Body of pancreas (tissue), 4 donors: Measurements from ENCODE around the gene ENPP1. TPM values are rescaled to one million over a fixed set of nuclear protein-coding genes. Genes with fewer than 3 reads are reported as not detected.
A peak's percentile ranks its signal among the peaks of the same experiment; 100 is the strongest.
"Not testable (repeated sequence)": the region's sequence is repeated elsewhere in the genome, so short reads cannot be mapped to it uniquely, and the experiment has no call there.

ENCODE experiments used
- ATAC-seq: fragments of 150-250 bp; one replicate; pipeline ENCODE4 v1.9.1; 2016
- DNase-seq, 4 donors: peaks; one replicate each; pipeline ENCODE4 v3.0.0-alpha.2; 2019
- H3K27ac ChIP-seq, 4 donors: fragments of 200-600 bp; sonication (generic); 1 replicate in 3 of 4; 2 replicates in 1 of 4; pipeline versions ENCODE4 v1.5.1 to v1.6.1; 2016 to 2019; ENCODE audit warnings: mild to moderate bottlenecking in 1 of 4, mixed read lengths in 1 of 4, moderate library complexity in 1 of 4
- H3K27me3 ChIP-seq, 2 donors: fragments of 200-600 bp; sonication (generic); one replicate each; pipeline ENCODE4 v1.6.0; 2016; ENCODE audit warnings: mild to moderate bottlenecking in 1 of 2
- H3K36me3 ChIP-seq, 2 donors: fragments of 200-600 bp; sonication (generic); replicated peaks in 1 of 2; 2 replicates each; pipeline ENCODE4 v1.5.1; 2016; ENCODE audit warnings: low read depth in 2 of 2; ENCODE audit not compliant: insufficient read depth in 1 of 2
- H3K4me1 ChIP-seq: fragments of 200-600 bp; sonication (generic); one replicate; pipeline ENCODE4 v1.6.0; 2016
- H3K4me3 ChIP-seq, 2 donors: fragments of 200-600 bp; sonication (generic); 1 replicate in 1 of 2; 2 replicates in 1 of 2; pipeline ENCODE4 v1.5.1; 2016 to 2019
- H3K9me3 ChIP-seq, 3 donors: fragments of 200-600 bp; sonication (generic); 1 replicate in 2 of 3; 2 replicates in 1 of 3; pipeline ENCODE4 v1.5.1; 2016
- CTCF ChIP-seq, 7 experiments: fragments of 450-650 bp in 4 of 7; fragments of 200-600 bp in 3 of 7; sonication (generic) in 3 of 7; IDR thresholded peaks; one replicate each; pipeline ENCODE4 v1.5.1; 2016 to 2019; ENCODE audit warnings: antibody characterized with exemption in 7 of 7
- POLR2A ChIP-seq, 3 donors: fragments of 450-650 bp; IDR thresholded peaks; one replicate each; pipeline ENCODE4 v1.6.1; 2016; ENCODE audit warnings: antibody characterized with exemption in 3 of 3, mild to moderate bottlenecking in 2 of 3
- WGBS, 2 donors: methylation state at CpG; one replicate each; pipeline ENCODE4 v1.1.5; 2017; 5-methylcytosine and 5-hydroxymethylcytosine counted together
- intact Hi-C: fragments of 100-400 bp; cut with DNase I; formaldehyde crosslinking; loops from one replicate; pipeline ENCODE4 v1.15.1; 2023
- total RNA-seq, 2 donors: library from RNA; depleted of rRNA; stranded (reverse); fragments of >200 nt; gene quantifications; one replicate each; pipeline ENCODE4 v1.1.0, GENCODE V29; 2016

The ENPP1 gene
- total RNA-seq, 2 donors from 2014 or later: 16.2 to 19.2 TPM

- intact Hi-C loops: loop anchor here (10.0 kb wide), 2 partner anchors 130 to 220 kb away; no protein-coding TSS in a partner anchor
- 17 to 18% methylated on average over 10 of the region's 10 CpGs for WGBS, 2 donors
- TF ChIP-seq POLR2A (IDR thresholded peaks at IDR 0.05): no peak
- peak; percentile 65 to 86 (median 81) for TF ChIP-seq CTCF (IDR thresholded peaks at IDR 0.05)
- ATAC-seq (peak; percentile 78), DNase-seq (peak; percentile 74 to 83 (median 80))
- H3K4me3 ChIP-seq: no peak overlapping the region
- H3K4me1 ChIP-seq: no peaks in the 10 kb centered on the region
- H3K27me3 ChIP-seq: no peaks in the 10 kb centered on the region
- no peaks in the 10 kb centered on the region for H3K9me3 ChIP-seq
- H3K27ac ChIP-seq: no peak overlapping the region
- H3K36me3 ChIP-seq: no peaks in the 10 kb centered on the region
These were observed 107.3 kb downstream of the ENPP1 start for GRCh38 chr6:131914967-131915751.

- DNase-seq, H3K4me1 ChIP-seq, H3K9me3 ChIP-seq, ATAC-seq, H3K4me3 ChIP-seq, H3K27me3 ChIP-seq, H3K27ac ChIP-seq, H3K36me3 ChIP-seq: not testable (repeated sequence)
- intact Hi-C loops: loop anchor here (10.0 kb wide), 2 partner anchors 131 to 221 kb away; no protein-coding TSS in a partner anchor
- 89 to 97% methylated on average over 2 of the region's 2 CpGs for WGBS, 2 donors
These were observed 108.4 kb downstream of the ENPP1 start for GRCh38 chr6:131916091-131916796.

GRCh38 chr6:131916847-131917246 is 109.0 kb downstream of the ENPP1 start:
- ATAC-seq (no peak), DNase-seq (no peak)
- H3K36me3 ChIP-seq: no peaks in the 10 kb centered on the region
- no peaks in the 10 kb centered on the region for H3K27me3 ChIP-seq
- no peak overlapping the region for H3K27ac ChIP-seq
- no peak for TF ChIP-seq POLR2A (IDR thresholded peaks at IDR 0.05)
- no peak for TF ChIP-seq CTCF (IDR thresholded peaks at IDR 0.05)
- WGBS, 2 donors: 69 to 72% methylated on average over 2 of the region's 2 CpGs
- no peaks in the 10 kb centered on the region for H3K9me3 ChIP-seq
- H3K4me1 ChIP-seq: no peaks in the 10 kb centered on the region
- intact Hi-C loops: loop anchor here (10.0 kb wide), 2 partner anchors 132 to 222 kb away; no protein-coding TSS in a partner anchor
- no peak overlapping the region for H3K4me3 ChIP-seq

- Histone ChIP-seq H3K36me3 (no peaks in the 10 kb centered on the region), H3K9me3 (no peaks in the 10 kb centered on the region), H3K4me3 (no peak overlapping the region), H3K27ac (no peak overlapping the region), H3K4me1 (no peaks in the 10 kb centered on the region), H3K27me3 (no peaks in the 10 kb centered on the region)
- DNase-seq (no peak), ATAC-seq (no peak)
- WGBS, 2 donors: 32 to 66% methylated on average over 2 of the region's 2 CpGs
- no peak for TF ChIP-seq CTCF (IDR thresholded peaks at IDR 0.05)
- no peak for TF ChIP-seq POLR2A (IDR thresholded peaks at IDR 0.05)
- intact Hi-C loops: loop anchor here (10.0 kb wide), 2 partner anchors 133 to 223 kb away; no protein-coding TSS in a partner anchor
These were observed 109.5 kb downstream of the ENPP1 start for GRCh38 chr6:131917318-131917717.
